Kidney capillary endothelial cell (primary cell): ENCODE results near the gene RIMS3.
"Not testable (repeated sequence)": the region's sequence is repeated elsewhere in the genome, so short reads cannot be mapped to it uniquely, and the experiment has no call there.

Experiments
- DNase-seq: peaks from one replicate; pipeline ENCODE4 v3.0.0-alpha.2; 2018; ENCODE audit warnings: low spot score

Gene RIMS3

DNA sequence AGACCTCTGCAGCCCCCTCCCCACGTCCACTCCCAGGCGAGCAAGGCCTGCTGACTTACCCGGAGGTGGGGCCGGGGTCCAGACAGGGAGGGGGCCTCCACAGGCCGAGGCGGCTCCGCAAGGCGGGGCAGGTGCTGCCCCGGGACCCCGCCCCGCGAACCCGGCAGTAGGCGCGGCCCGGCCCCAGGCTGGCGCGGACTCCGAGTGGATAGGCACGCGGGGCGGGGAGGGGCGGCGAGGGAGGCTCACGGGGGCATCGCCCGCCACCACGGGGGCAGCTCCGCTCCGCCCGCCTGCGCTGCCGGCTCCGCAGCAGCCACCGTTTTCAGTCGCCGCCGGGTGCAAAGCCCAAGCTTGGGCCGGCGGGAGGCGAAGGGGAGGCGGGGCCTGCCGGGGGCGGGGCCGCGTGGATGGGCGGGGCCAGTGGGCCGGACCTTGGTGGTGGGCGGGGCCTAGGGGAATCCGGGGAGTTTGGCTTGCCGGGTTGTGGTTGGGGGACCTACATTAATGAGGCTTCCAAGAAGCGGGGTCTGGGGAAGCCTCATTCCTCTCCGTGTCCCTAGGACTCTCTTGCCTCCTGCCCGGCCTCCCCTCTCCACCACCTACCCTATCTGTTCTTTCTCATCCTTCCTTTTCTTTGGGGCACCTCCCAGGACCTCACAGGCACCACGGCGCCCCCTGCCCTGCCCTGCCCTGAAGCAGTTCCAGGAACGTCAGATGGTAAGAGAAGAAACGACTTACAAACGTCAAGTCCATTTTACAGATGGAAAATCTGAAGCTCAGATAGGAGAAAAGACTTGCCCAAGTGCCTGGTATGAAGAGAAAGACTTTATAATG, at the start of gene RIMS3:
Gene RIMS3, minus strand, starts transcription at position 348 of the 837 bp plus-strand sequence. CDS start 23,757 bp downstream, outside the sequence.
- DNase-seq, result peak; percentile 46

- peak; percentile 86 for DNase-seq
Observed at GRCh38 chr1:40712997-40713396, 47.5 kb upstream of the RIMS3 start.

DNA sequence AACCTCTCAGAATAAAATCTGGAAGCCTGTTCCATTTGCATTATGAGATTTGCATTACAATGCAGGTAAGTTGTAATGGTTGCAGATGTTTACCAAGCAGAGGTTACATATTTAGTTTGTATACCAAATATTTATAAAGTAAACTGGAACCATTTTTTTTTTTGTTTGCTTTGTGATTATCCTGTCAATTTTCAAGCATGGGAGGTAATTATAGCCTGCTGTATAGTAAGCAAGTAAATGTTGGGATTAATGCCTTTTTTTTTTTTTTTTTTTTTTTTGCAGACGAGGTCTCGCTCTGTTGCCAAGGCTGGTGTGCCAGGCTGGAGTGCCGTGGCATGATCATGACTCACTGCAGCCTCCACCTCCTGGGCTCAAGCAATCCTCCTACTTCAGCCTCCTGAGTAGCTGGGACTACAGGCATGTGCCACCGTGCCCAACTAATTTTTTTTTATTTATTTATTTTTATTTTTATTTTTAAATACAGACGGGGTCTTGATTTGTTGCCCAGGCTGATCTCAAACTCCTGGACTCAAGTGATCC, 47.0 kb upstream of the RIMS3 start:
- no peak for DNase-seq

DNA sequence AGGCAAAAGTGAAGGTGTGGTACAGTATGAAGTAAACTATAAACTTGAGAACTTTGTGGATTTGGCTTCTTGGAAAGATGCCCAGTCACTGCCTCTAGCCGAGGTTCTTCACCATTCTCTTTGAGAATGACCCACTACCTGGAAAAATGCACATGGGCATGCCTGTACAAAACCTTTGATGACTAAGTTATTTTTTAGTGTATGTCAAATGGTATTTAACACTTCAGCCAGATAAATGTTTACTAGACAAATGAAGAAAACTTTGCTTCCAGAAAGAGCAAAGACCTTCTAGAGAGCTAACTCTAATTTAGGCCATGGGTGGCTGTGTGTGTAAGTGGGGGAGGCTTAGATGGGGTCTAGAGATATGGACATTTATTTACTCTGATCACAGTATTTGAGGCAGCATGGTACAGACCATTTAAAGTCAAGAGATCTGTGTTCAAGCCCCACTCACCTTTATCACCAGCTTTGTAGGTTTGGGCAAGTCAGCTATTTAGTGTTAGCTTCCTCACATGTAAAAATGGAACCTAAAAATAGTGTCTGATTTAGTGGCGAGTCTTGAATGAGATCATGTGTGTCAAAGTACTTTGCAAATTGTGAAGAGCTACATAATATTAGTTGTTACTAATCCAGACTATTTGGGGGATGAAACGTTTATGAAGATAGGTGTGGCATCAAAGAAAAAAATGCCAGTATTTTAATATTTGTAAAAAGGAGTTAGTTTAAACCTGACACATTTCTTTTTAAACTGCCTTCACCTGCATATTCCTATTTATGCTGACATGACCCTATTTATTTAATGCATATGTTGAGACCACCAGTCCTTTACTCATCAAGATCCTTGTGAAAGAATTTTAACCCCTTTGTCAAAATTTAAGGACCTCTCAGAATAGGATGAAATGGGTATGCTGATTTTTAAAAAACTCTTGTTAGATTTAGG, 46.3 kb upstream of the RIMS3 start:
- DNase-seq, result peak; percentile 51

- peak; percentile 24 for DNase-seq
Observed at GRCh38 chr1:40710581-40711315, 45.3 kb upstream of the RIMS3 start.

DNA sequence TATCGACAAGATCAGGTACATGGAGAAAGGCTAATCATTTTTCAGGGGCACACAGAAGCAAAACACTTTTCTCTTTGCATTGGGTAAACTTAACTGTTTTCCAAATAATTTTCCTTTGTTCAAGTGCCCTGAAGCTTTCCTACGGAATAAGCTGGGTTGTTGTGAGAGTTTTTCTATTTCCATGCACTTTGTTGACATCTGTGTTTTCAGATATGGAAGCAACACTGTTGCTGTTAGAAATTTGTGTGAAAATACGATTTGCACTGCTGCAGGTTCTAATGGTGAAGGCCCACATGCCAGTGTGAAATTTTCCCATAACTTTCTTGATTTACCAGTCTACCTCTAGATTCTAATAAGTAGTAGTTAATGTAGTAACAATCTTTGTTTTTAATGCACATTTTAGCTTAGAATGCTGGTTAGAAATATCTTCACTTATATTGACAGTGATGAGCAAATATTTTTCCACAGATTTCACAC, 44.4 kb upstream of the RIMS3 start:
- no peak for DNase-seq

DNA sequence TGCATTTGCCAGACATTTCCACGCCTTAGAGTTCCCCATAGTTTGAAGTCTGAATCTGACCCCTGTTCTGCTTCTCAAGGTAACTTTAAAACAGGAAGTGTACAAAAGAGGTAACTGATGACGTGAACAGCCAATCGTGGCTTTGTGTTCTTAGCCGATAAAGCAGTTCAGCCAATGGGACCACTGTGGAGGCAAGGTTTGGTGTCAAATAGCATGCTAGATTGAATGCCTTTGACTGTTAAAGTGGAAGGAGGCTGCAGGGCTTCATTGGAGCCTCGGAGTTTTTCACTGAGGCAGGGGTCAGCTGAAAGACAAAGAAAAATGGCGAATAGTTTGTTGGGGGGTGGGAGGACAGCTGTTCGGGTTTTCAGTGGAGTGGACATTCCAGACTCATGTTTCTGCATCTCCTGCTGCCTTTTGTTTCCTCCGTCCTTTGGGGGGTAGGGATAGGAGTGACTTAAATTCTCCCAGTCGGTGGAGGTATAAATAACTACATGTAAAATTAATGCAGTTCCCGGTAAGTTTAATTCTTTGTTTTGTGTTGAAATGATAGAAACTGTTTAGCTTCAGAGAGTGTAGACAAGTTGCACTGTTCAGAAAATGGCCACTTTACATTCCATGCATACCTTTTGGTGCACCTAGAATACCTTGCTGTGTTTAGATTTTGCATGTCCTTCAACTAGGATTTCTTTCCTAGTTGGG, 43.8 kb upstream of the RIMS3 start:
- peak; percentile 95 for DNase-seq

GRCh38 chr1:40708750-40709099, 43.2 kb upstream of the RIMS3 start:
- peak; percentile 87 for DNase-seq

- no peak for DNase-seq
Observed at GRCh38 chr1:40706626-40707025, 41.1 kb upstream of the RIMS3 start.

- no peak for DNase-seq
Observed at GRCh38 chr1:40704817-40705733, 39.6 kb upstream of the RIMS3 start.

GRCh38 chr1:40703316-40703715, 37.8 kb upstream of the RIMS3 start:
- no peak for DNase-seq

- DNase-seq, result not testable (repeated sequence)
Observed at GRCh38 chr1:40702810-40703209, 37.3 kb upstream of the RIMS3 start.

- no peak for DNase-seq
Observed at GRCh38 chr1:40701684-40702083, 36.2 kb upstream of the RIMS3 start.

- no peak for DNase-seq
Observed at GRCh38 chr1:40699787-40700186, 34.3 kb upstream of the RIMS3 start.

DNA sequence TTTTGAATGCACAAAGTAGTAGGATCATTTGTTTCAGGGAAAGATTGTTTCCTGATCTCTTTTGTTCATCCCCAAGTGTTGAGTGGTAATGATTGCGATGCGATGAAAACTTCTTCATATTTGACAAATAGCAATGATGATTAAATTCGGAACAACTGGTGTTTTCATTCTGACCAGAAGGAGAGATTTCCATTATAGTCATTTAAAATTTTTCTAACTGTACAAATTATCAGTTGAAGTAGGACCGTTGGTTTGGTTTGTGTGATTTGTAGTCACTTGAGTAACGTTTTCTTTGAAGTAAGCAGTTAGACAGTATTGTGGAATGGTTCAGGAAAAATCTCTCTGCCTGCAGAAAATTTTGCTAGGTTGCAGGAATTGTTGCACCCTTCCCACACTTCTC, 32.0 kb upstream of the RIMS3 start:
- DNase-seq, result no peak

- no peak for DNase-seq
Observed at GRCh38 chr1:40696294-40696693, 30.8 kb upstream of the RIMS3 start.

DNA sequence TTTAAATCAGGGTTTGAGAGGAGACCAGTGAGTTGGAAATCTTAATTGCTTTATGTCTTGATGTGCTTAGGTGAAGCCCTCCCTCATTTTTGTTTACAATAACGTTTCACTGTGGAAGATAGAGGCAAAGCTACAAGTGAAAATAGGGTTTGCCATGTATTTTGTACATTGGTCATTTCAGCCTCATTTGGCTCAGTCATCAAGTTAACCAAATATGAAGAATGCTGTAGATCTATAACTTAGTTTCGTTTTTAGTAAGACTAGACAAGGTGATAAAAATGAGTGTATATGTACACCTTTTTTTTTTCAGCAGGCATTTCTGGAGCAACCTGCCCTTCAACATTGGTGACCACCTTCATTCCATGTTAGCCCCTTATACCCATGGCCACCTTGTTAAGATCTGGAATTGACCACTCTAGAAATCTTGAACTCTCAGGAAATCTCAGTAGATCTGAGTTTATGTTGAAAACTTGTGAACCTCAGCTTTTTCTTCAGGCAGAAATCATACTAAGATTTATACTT, 28.9 kb upstream of the RIMS3 start:
- no peak for DNase-seq

DNA sequence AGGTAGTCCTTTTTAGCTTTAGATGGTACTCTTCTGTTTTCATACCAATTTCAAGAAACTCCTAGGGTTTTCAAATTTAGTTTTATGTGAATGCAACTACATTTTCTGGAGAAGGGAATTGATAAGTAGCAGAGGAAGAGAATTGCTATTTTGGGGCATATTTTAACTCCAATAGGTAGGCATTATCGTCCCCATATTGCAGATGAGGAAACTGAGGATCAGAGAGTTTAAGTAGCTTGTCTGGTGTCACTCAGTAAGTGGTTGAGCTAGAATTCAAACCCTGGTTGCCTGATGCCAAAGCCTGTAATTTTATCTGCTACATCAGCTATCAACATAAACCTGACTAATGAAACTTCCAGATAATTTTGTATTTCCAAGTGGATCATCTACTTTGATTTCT, 27.9 kb upstream of the RIMS3 start:
- DNase-seq, result no peak

- DNase-seq, result peak; percentile 21
Observed at GRCh38 chr1:40692429-40692895, 27.0 kb upstream of the RIMS3 start.
